HG03025 (cell line): ENCODE measurements around the gene MAP3K12.
"Not testable (repeated sequence)": the region's sequence is repeated elsewhere in the genome, so short reads cannot be mapped to it uniquely, and the experiment has no call there.

Source experiments
- ATAC-seq: cut with Tn5 transposase; IDR thresholded peaks from one replicate; pipeline ENCODE4 v1.9.1; 2021; ENCODE audit warnings: mild to moderate bottlenecking, moderate library complexity; ENCODE audit not compliant: unreplicated experiment, low FRiP score

Gene MAP3K12

GRCh38 chr12:53499266-53500141 is at the start of gene MAP3K12:
Gene MAP3K12, minus strand, starts transcription at chr12:53499458. Its CDS starts 12,067 bp downstream, at chr12:53487391.
- no peak for ATAC-seq

- not testable (repeated sequence) for ATAC-seq
Observed at GRCh38 chr12:53548354-53548753, 49.1 kb upstream of the MAP3K12 start.

GRCh38 chr12:53543539-53543938 is 44.3 kb upstream of the MAP3K12 start:
- ATAC-seq: no peak

GRCh38 chr12:53539526-53539925 is 40.3 kb upstream of the MAP3K12 start:
- no peak for ATAC-seq

- ATAC-seq: no peak
Observed at GRCh38 chr12:53538209-53538689, 39.0 kb upstream of the MAP3K12 start.

GRCh38 chr12:53536962-53537361 is 37.7 kb upstream of the MAP3K12 start:
- ATAC-seq: no peak

GRCh38 chr12:53533471-53533870 is 34.2 kb upstream of the MAP3K12 start:
- ATAC-seq: no peak

GRCh38 chr12:53532524-53533445 is 33.5 kb upstream of the MAP3K12 start:
- ATAC-seq: no peak

GRCh38 chr12:53532021-53532420 is 32.8 kb upstream of the MAP3K12 start:
- no peak for ATAC-seq

GRCh38 chr12:53530920-53531319 is 31.7 kb upstream of the MAP3K12 start:
- no peak for ATAC-seq

- ATAC-seq: no peak
Observed at GRCh38 chr12:53530061-53530460, 30.8 kb upstream of the MAP3K12 start.

- ATAC-seq: no peak
Observed at GRCh38 chr12:53524476-53524875, 25.2 kb upstream of the MAP3K12 start.

- ATAC-seq: no peak
Observed at GRCh38 chr12:53523131-53523530, 23.9 kb upstream of the MAP3K12 start.

GRCh38 chr12:53518381-53518780 is 19.1 kb upstream of the MAP3K12 start:
- no peak for ATAC-seq

GRCh38 chr12:53516758-53517455 is 17.6 kb upstream of the MAP3K12 start:
- ATAC-seq: no peak

GRCh38 chr12:53515291-53515680 is 16.0 kb upstream of the MAP3K12 start:
- ATAC-seq: no peak

GRCh38 chr12:53514628-53515290 is 15.5 kb upstream of the MAP3K12 start:
- ATAC-seq: no peak

GRCh38 chr12:53513712-53514410 is 14.6 kb upstream of the MAP3K12 start:
- no peak for ATAC-seq

- no peak for ATAC-seq
Observed at GRCh38 chr12:53510181-53510812, 11.0 kb upstream of the MAP3K12 start.
